IMR-90 (cell line): ENCODE results near the gene COL27A1. TPM values are rescaled to one million over a fixed set of nuclear protein-coding genes. Genes with fewer than 3 reads are reported as not detected.

ENCODE experiments used
- ATAC-seq: fragments of 200-7000 bp; cut with Tn5 transposase; 2 replicates; pipeline ENCODE4 v1.9.1; 2020; ENCODE audit warnings: low read depth, mild to moderate bottlenecking, moderate library complexity
- BruUV-seq: library from RNA; stranded (reverse); fragments of 400-500 nt; replicated peaks from 2 replicates; lab custom pipeline; 2021; lab: Mats Ljungman, UMichigan
- CTCF ChIA-PET: fragments of 300-600 bp; formaldehyde crosslinking; extraction: SDS; loops from one replicate; lab custom pipeline; 2021; ENCODE audit warnings: antibody characterized with exemption; lab: Yijun Ruan, JAX
- POLR2A ChIA-PET: fragments of 300-600 bp; sonication (Branson Sonifier 250); formaldehyde crosslinking; loops from one replicate; lab custom pipeline; 2022; ENCODE audit warnings: antibody characterized with exemption; ENCODE audit not compliant: unreplicated experiment; lab: Charles Lee
- DNase-seq: peaks from one replicate; pipeline ENCODE4 v3.0.0; 2013
- H2AFZ ChIP-seq: replicated peaks from 2 replicates; pipeline ENCODE3; 2013; ENCODE audit warnings: low read length, mild to moderate bottlenecking; ENCODE audit not compliant: poor library complexity
- H2AK5ac ChIP-seq: 2 replicates; pipeline ENCODE4 v1.6.1; 2013; ENCODE audit warnings: low read depth, low read length, inconsistent platforms
- H2AK9ac ChIP-seq: replicated peaks from 2 replicates; pipeline ENCODE3; 2013; ENCODE audit warnings: mild to moderate bottlenecking, low read depth, low read length, moderate library complexity; ENCODE audit not compliant: poor library complexity
- H2BK120ac ChIP-seq: 2 replicates; pipeline ENCODE4 v1.6.1; 2013; ENCODE audit warnings: low read depth, low read length, inconsistent platforms
- H2BK15ac ChIP-seq: 3 replicates; pipeline ENCODE4 v1.6.1; 2013; ENCODE audit warnings: low read depth, low read length, inconsistent platforms
- H2BK20ac ChIP-seq: 2 replicates; pipeline ENCODE4 v1.6.1; 2013; ENCODE audit warnings: low read depth, mild to moderate bottlenecking, inconsistent platforms, low read length, moderate library complexity
- H2BK5ac ChIP-seq: 2 replicates; pipeline ENCODE4 v1.6.1; 2013; ENCODE audit warnings: mild to moderate bottlenecking, low read depth, low read length, inconsistent platforms; ENCODE audit not compliant: poor library complexity, severe bottlenecking
- H3K14ac ChIP-seq: replicated peaks from 2 replicates; pipeline ENCODE4 v1.6.1; 2013; ENCODE audit warnings: low read depth, low read length, inconsistent platforms
- H3K18ac ChIP-seq: 2 replicates; pipeline ENCODE4 v1.6.1; 2013; ENCODE audit warnings: low read depth, low read length, control low read depth
- H3K23ac ChIP-seq: 2 replicates; pipeline ENCODE4 v1.6.1; 2013; ENCODE audit warnings: low read depth, low read length, inconsistent platforms
- H3K27ac ChIP-seq: 2 replicates; pipeline ENCODE4 v1.5.1; 2013; ENCODE audit warnings: mild to moderate bottlenecking, control low read depth, low read length; ENCODE audit not compliant: insufficient read depth
- H3K27me3 ChIP-seq: 2 replicates; pipeline ENCODE4 v1.6.1; 2013; ENCODE audit warnings: low read length; ENCODE audit not compliant: control insufficient read depth, insufficient read depth
- H3K36me3 ChIP-seq: 2 replicates; pipeline ENCODE4 v1.6.1; 2013; ENCODE audit warnings: low read length, mixed read lengths; ENCODE audit not compliant: control insufficient read depth, insufficient read depth
- H3K4ac ChIP-seq: 2 replicates; pipeline ENCODE4 v1.6.1; 2013; ENCODE audit warnings: low read depth, low read length, inconsistent platforms
- H3K4me1 ChIP-seq: 2 replicates; pipeline ENCODE4 v1.6.1; 2013; ENCODE audit warnings: low read length, mixed read lengths; ENCODE audit not compliant: control insufficient read depth, insufficient read depth
- H3K4me2 ChIP-seq: 2 replicates; pipeline ENCODE4 v1.6.1; 2013; ENCODE audit warnings: low read depth, mild to moderate bottlenecking, control low read depth, low read length, moderate library complexity
- H3K4me3 ChIP-seq: 2 replicates; pipeline ENCODE4 v1.5.1; 2013; ENCODE audit warnings: low read depth, mild to moderate bottlenecking, control low read depth, low read length, moderate library complexity; ENCODE audit not compliant: insufficient read depth
- H3K56ac ChIP-seq: 2 replicates; pipeline ENCODE4 v1.6.1; 2013; ENCODE audit warnings: low read length, inconsistent platforms; ENCODE audit not compliant: insufficient read depth; ENCODE audit errors: extremely low read depth
- H3K79me1 ChIP-seq, 2 experiments: 2 replicates each; pipeline ENCODE4 v1.6.1; 2013; ENCODE audit warnings: low read length in 2 of 2, inconsistent platforms in 1 of 2, low read depth in 1 of 2
- H3K9ac ChIP-seq: 2 replicates; pipeline ENCODE4 v1.6.1; 2013; ENCODE audit warnings: low read depth, low read length, control low read depth
- H3K9me1 ChIP-seq: 2 replicates; pipeline ENCODE4 v1.6.1; 2013; ENCODE audit warnings: low read length, inconsistent platforms; ENCODE audit not compliant: insufficient read depth
- H3K9me3 ChIP-seq: 2 replicates; pipeline ENCODE4 v1.6.1; 2013; ENCODE audit warnings: low read length; ENCODE audit not compliant: control insufficient read depth, insufficient read depth
- H4K20me1 ChIP-seq: 2 replicates; pipeline ENCODE4 v1.6.1; 2013; ENCODE audit warnings: low read length, inconsistent platforms; ENCODE audit not compliant: insufficient read depth
- H4K5ac ChIP-seq: 2 replicates; pipeline ENCODE4 v1.6.1; 2013; ENCODE audit warnings: mild to moderate bottlenecking, low read depth, low read length, control low read depth
- H4K8ac ChIP-seq, 2 experiments: 2 replicates each; pipeline ENCODE4 v1.6.1; 2013; ENCODE audit warnings: low read depth in 2 of 2, low read length in 2 of 2, control low read depth in 1 of 2, inconsistent platforms in 1 of 2
- H4K91ac ChIP-seq: 2 replicates; pipeline ENCODE4 v1.6.1; 2013; ENCODE audit warnings: low read depth, low read length, inconsistent platforms; ENCODE audit not compliant: insufficient read depth
- BHLHE40 ChIP-seq: fragments of 150-350 bp; IDR thresholded peaks from 2 replicates; pipeline ENCODE4 v1.6.1; 2016; ENCODE audit warnings: mild to moderate bottlenecking, low read depth, low read length
- CEBPB ChIP-seq: IDR thresholded peaks from 2 replicates; pipeline ENCODE4 v1.6.1; 2012; ENCODE audit warnings: low read depth, low read length, improper control_type of control experiment
- CHD1 ChIP-seq: IDR thresholded peaks from 2 replicates; pipeline ENCODE4 v1.6.1; 2012; ENCODE audit warnings: low read depth, low read length, improper control_type of control experiment
- CTCF ChIP-seq: conservative IDR thresholded peaks from 2 replicates; pipeline ENCODE4 v1.5.1; 2012; ENCODE audit warnings: mild to moderate bottlenecking, low read depth, low read length, improper control_type of control experiment
- FOS ChIP-seq: fragments of 150-350 bp; IDR thresholded peaks from 2 replicates; pipeline ENCODE4 v1.6.1; 2016; ENCODE audit warnings: low read depth, low read length
- MAFK ChIP-seq: IDR thresholded peaks from 2 replicates; pipeline ENCODE4 v1.6.1; 2012; ENCODE audit warnings: low read depth, low read length, improper control_type of control experiment
- MAZ ChIP-seq: IDR thresholded peaks from 2 replicates; pipeline ENCODE4 v1.6.1; 2012; ENCODE audit warnings: low read depth, mild to moderate bottlenecking, low read length, improper control_type of control experiment, moderate library complexity, borderline replicate concordance
- MXI1 ChIP-seq: IDR thresholded peaks from 2 replicates; pipeline ENCODE4 v1.6.1; 2012; ENCODE audit warnings: low read depth, mild to moderate bottlenecking, low read length, moderate library complexity, borderline replicate concordance
- NFE2L2 ChIP-seq: fragments of 150-350 bp; IDR thresholded peaks from 2 replicates; pipeline ENCODE4 v1.6.1; 2016; ENCODE audit warnings: low read depth, mild to moderate bottlenecking, low read length
- POLR2A ChIP-seq: IDR thresholded peaks from 2 replicates; pipeline ENCODE4 v1.6.1; 2012; ENCODE audit warnings: mild to moderate bottlenecking, low read depth, low read length
- RAD21 ChIP-seq: IDR thresholded peaks from 2 replicates; pipeline ENCODE4 v1.6.1; 2012; ENCODE audit warnings: low read length, improper control_type of control experiment
- RCOR1 ChIP-seq: IDR thresholded peaks from 2 replicates; pipeline ENCODE4 v1.6.1; 2012; ENCODE audit warnings: mild to moderate bottlenecking, low read length, improper control_type of control experiment; ENCODE audit not compliant: insufficient replicate concordance
- SMC3 ChIP-seq: fragments of 150-350 bp; IDR thresholded peaks from 2 replicates; pipeline ENCODE4 v1.6.1; 2016; ENCODE audit warnings: low read depth, mild to moderate bottlenecking, antibody characterized with exemption, low read length, moderate library complexity
- USF2 ChIP-seq: fragments of 150-350 bp; IDR thresholded peaks from 2 replicates; pipeline ENCODE4 v1.6.1; 2017; ENCODE audit warnings: mild to moderate bottlenecking, antibody characterized with exemption, low read length, low read depth
- WGBS, 2 experiments: methylation state at CpG; one replicate each; pipeline versions ENCODE4 v1.1.5 to v1.1.7; 2013; ENCODE audit warnings: missing lambda C conversion rate in 2 of 2; ENCODE audit not compliant: insufficient read length in 1 of 2; ENCODE audit errors: extremely low coverage in 2 of 2; 5-methylcytosine and 5-hydroxymethylcytosine counted together
- dilution Hi-C: fragments of 300-500 bp; cut with HindIII; formaldehyde crosslinking; loops from one replicate; pipeline ENCODE4 v1.14.3; 2018; ENCODE audit warnings: low sequenced_read_pairs; ENCODE audit not compliant: unreplicated experiment
- in situ Hi-C: fragments of 300-500 bp; cut with MboI; formaldehyde crosslinking; loops from 3 replicates; pipeline ENCODE4 v1.14.3; 2019; ENCODE audit warnings: low sequenced_read_pairs, inconsistent platforms, mixed read lengths
- intact Hi-C: fragments of 100-400 bp; cut with micrococcal nuclease; formaldehyde crosslinking; loops from 2 replicates; pipeline ENCODE4 v1.10.0; 2022
- polyA plus RNA-seq, 3 experiments: library from polyadenylated mRNA; depleted of rRNA; stranded (reverse); fragments of >200 nt; gene quantifications; 2 replicates each; pipeline ENCODE4 v1.2.3, GENCODE V29; 2012; ENCODE audit warnings: low replicate concordance in 1 of 3
- total RNA-seq: library from RNA; depleted of rRNA; stranded (reverse); fragments of >200 nt; gene quantifications from 2 replicates; pipeline ENCODE4 v1.2.3, GENCODE V29; 2012
- TF ChIP-seq, protein P1 (sequence below): fragments of 150-350 bp; IDR thresholded peaks from 2 replicates; pipeline ENCODE4 v1.6.1; 2016; ENCODE audit warnings: low read depth, mild to moderate bottlenecking, low read length, moderate library complexity, borderline replicate concordance

COL27A1 gene
- total and polyA plus RNA-seq, 2 of the 4 experiments (the other 2 are of a cell fraction): 3.2 to 18.3 TPM

DNA sequence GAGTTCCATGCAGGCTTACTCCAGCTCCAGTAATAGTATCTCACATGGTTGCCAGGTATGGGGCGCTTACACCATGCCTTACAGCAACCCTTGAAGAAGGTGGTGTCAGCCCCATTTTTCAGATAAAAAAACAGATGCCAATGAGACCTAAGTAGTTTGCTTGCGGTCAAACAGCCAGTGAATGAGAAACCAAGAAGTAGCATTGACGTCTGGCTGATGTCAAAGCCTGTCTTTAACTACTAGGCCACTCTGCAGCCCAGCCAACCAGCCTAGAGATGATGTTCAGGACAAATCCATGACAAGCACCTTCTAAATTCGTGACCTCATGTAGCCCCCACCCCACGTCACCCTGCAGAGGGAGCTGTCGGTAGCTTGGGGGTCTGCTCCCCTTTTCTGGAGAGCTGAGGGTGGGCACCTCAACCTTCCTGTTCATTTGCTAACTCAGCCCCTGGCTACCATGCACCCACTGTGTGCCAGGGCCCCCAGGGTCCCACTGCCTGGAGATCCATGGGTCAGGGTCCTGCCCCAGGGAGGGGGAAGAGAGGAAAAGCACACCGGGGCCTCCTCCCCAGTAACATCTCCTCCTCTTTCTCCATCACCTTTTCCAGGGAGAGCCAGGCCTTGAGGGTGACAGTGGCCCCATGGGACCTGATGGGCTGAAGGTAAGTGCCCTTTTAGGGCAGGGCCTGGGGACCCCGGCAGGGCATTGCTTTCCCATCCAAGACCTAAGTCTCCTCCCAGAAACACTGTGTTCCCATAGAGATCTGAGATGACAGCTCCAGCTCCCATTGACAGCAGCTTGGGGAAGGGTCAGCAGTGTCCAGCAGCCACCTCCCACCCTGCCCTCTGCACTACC is 115.0 kb downstream of the COL27A1 start:
- H4K20me1 ChIP-seq: no peaks in the 10 kb centered on the region
- H2BK15ac ChIP-seq: no peak overlapping the region
- ChIA-PET POLR2A (no interaction called here), CTCF (interaction anchor here (0.8 kb wide), 1 partner anchor 162 kb away, joined by 3 read pairs; no protein-coding TSS in a partner anchor)
- H2AK5ac ChIP-seq: no peak overlapping the region
- no peaks in the 10 kb centered on the region for H3K79me1 ChIP-seq
- no peaks in the 10 kb centered on the region for H3K9me3 ChIP-seq
- H3K23ac ChIP-seq: no peak overlapping the region
- no peak overlapping the region for H4K91ac ChIP-seq
- BruUV-seq: no TSS peak
- H3K4me2 ChIP-seq: no peak overlapping the region
- H3K9ac ChIP-seq: no peak overlapping the region
- in situ Hi-C loops (no loop called here), intact Hi-C loops (no loop called here), dilution Hi-C loops (no loop called here)
- H3K18ac ChIP-seq: no peak overlapping the region
- no peaks in the 10 kb centered on the region for H3K4me1 ChIP-seq
- no peak for DNase-seq
- no peak overlapping the region for H2BK5ac ChIP-seq
- ATAC-seq: no peak
- no peak overlapping the region for H4K5ac ChIP-seq
- no peak overlapping the region for H2BK120ac ChIP-seq
- peaks cover 2% of the 10 kb centered on the region; the same call in 1 of the 2 replicates for H3K9me1 ChIP-seq
- H4K8ac ChIP-seq: no peak overlapping the region
- H3K4me3 ChIP-seq: no peak overlapping the region
- peaks cover 10% of the 10 kb centered on the region; the same call in 1 of the 2 replicates for H3K36me3 ChIP-seq
- WGBS, 2 experiments: 93% methylated on average over 3 of the region's 8 CpGs; no CpG with 5 or more reads in 1 of the 2 experiments
- H3K4ac ChIP-seq: no peak overlapping the region
- H2BK20ac ChIP-seq: no peak overlapping the region
- no peaks in the 10 kb centered on the region for H3K27me3 ChIP-seq
- H2AFZ ChIP-seq: no peak overlapping the region
- H3K14ac ChIP-seq: no peak overlapping the region
- H3K56ac ChIP-seq: no peak overlapping the region
- H2AK9ac ChIP-seq: no peak overlapping the region
- H3K27ac ChIP-seq: no peak overlapping the region
- TF ChIP-seq POLR2A (no peak), CEBPB (no peak), BHLHE40 (no peak), SMC3 (no peak), CHD1 (no peak), RCOR1 (no peak), MAFK (no peak), FOS (no peak), USF2 (no peak), MXI1 (no peak), NFE2L2 (no peak), MAZ (no peak), RAD21 (no peak), CTCF (no peak)
- TF ChIP-seq, protein P1, sequence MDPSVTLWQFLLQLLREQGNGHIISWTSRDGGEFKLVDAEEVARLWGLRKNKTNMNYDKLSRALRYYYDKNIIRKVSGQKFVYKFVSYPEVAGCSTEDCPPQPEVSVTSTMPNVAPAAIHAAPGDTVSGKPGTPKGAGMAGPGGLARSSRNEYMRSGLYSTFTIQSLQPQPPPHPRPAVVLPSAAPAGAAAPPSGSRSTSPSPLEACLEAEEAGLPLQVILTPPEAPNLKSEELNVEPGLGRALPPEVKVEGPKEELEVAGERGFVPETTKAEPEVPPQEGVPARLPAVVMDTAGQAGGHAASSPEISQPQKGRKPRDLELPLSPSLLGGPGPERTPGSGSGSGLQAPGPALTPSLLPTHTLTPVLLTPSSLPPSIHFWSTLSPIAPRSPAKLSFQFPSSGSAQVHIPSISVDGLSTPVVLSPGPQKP: no peak
